OCI-LY7 (cell line): ENCODE measurements around the gene ZNF585A. TPM values are rescaled to one million over a fixed set of nuclear protein-coding genes. Genes with fewer than 3 reads are reported as not detected.
"Not testable (repeated sequence)": the region's sequence is repeated elsewhere in the genome, so short reads cannot be mapped to it uniquely, and the experiment has no call there.

Experiments
- BruUV-seq: library from RNA; stranded (reverse); fragments of 400-500 nt; replicated peaks from 2 replicates; lab custom pipeline; 2021; lab: Mats Ljungman, UMichigan
- CTCF ChIA-PET: fragments of 300-600 bp; sonication (Branson Sonifier 250); formaldehyde crosslinking; loops from one replicate; lab custom pipeline; 2022; ENCODE audit warnings: antibody characterized with exemption; ENCODE audit not compliant: unreplicated experiment; lab: Charles Lee
- POLR2A ChIA-PET: fragments of 300-600 bp; sonication (Branson Sonifier 250); formaldehyde crosslinking; loops from one replicate; lab custom pipeline; 2022; ENCODE audit warnings: antibody characterized with exemption; lab: Charles Lee
- DNase-seq: peaks from one replicate; pipeline ENCODE4 v3.0.0-alpha.2; 2015; ENCODE audit warnings: low spot score
- H2AFZ ChIP-seq: fragments of 200-600 bp; sonication (generic), shearing (Covaris generic); 2 replicates; pipeline ENCODE4 v1.6.1; 2014; ENCODE audit warnings: mild to moderate bottlenecking, antibody characterized with exemption, low read length, moderate library complexity
- H3K27ac ChIP-seq: fragments of 200-600 bp; sonication (generic); 2 replicates; pipeline ENCODE4 v1.5.1; 2014; ENCODE audit warnings: mixed run types, low read depth, mild to moderate bottlenecking, moderate library complexity, low read length, inconsistent platforms; ENCODE audit not compliant: poor library complexity, severe bottlenecking
- H3K36me3 ChIP-seq: fragments of 200-600 bp; sonication (generic); 2 replicates; pipeline ENCODE4 v1.6.1; 2014; ENCODE audit warnings: mild to moderate bottlenecking, antibody characterized with exemption, low read length, moderate library complexity, mixed read lengths; ENCODE audit not compliant: insufficient read depth
- H3K4me1 ChIP-seq: fragments of 200-600 bp; sonication (generic); 2 replicates; pipeline ENCODE4 v1.5.1; 2014; ENCODE audit warnings: mild to moderate bottlenecking, low read length; ENCODE audit not compliant: insufficient read depth, poor library complexity, severe bottlenecking
- H3K4me2 ChIP-seq: fragments of 200-600 bp; sonication (generic); 2 replicates; pipeline ENCODE4 v1.6.1; 2014; ENCODE audit warnings: mild to moderate bottlenecking, low read length
- H3K4me3 ChIP-seq: fragments of 200-600 bp; sonication (generic); 2 replicates; pipeline ENCODE4 v1.5.1; 2014; ENCODE audit warnings: mild to moderate bottlenecking, low read depth, low read length; ENCODE audit not compliant: poor library complexity, severe bottlenecking
- H3K79me2 ChIP-seq: fragments of 200-600 bp; sonication (generic); 2 replicates; pipeline ENCODE4 v1.6.1; 2016; ENCODE audit warnings: low read depth, mild to moderate bottlenecking, low read length, moderate library complexity, mixed read lengths; ENCODE audit not compliant: insufficient read depth
- H3K9me2 ChIP-seq: fragments of 200-600 bp; sonication (generic); 2 replicates; pipeline ENCODE4 v1.6.1; 2016; ENCODE audit warnings: mild to moderate bottlenecking, low read length, mixed read lengths; ENCODE audit not compliant: insufficient read depth
- H3K9me3 ChIP-seq: fragments of 200-600 bp; sonication (generic); 2 replicates; pipeline ENCODE4 v1.6.1; 2014; ENCODE audit warnings: mild to moderate bottlenecking, mixed run types, low read length, mixed read lengths
- H4K20me1 ChIP-seq: fragments of 200-600 bp; sonication (generic); 2 replicates; pipeline ENCODE4 v1.6.1; 2014; ENCODE audit warnings: mild to moderate bottlenecking, antibody characterized with exemption, low read length, moderate library complexity, mixed read lengths; ENCODE audit not compliant: insufficient read depth
- EZH2phosphoT487 ChIP-seq: fragments of 200-600 bp; sonication (generic); IDR thresholded peaks from 2 replicates; pipeline ENCODE4 v1.6.1; 2018; ENCODE audit warnings: low read depth, borderline replicate concordance, mild to moderate bottlenecking, mixed run types, antibody characterized with exemption, low read length, moderate library complexity, mixed read lengths
- intact Hi-C: fragments of 100-400 bp; cut with micrococcal nuclease; formaldehyde crosslinking; loops from one replicate; pipeline ENCODE4 v1.10.0; 2022; ENCODE audit not compliant: unreplicated experiment
- total RNA-seq, 2 experiments: library from RNA; depleted of rRNA in 1 of 2; stranded (reverse); fragments of >200 nt in 1 of 2; shearing (Covaris generic) in 1 of 2; gene quantifications; 2 replicates each; pipeline ENCODE4 v1.2.3, GENCODE V29; 2014 to 2022
- TF ChIP-seq, protein P1 (sequence below): fragments of 200-600 bp; sonication (generic); conservative IDR thresholded peaks from 2 replicates; pipeline ENCODE4 v1.5.1; 2014; ENCODE audit warnings: mild to moderate bottlenecking, antibody characterized with exemption, low read length, moderate library complexity, mixed read lengths

Gene ZNF585A
- total RNA-seq, 2 experiments from 2014 or later: 11.9 to 15.9 TPM

GRCh38 chr19:37136111-37136510, 36.4 kb downstream of the ZNF585A start:
- H4K20me1 ChIP-seq: no peaks in the 10 kb centered on the region
- POLR2A ChIA-PET: no interaction called here
- TF ChIP-seq, protein P1, sequence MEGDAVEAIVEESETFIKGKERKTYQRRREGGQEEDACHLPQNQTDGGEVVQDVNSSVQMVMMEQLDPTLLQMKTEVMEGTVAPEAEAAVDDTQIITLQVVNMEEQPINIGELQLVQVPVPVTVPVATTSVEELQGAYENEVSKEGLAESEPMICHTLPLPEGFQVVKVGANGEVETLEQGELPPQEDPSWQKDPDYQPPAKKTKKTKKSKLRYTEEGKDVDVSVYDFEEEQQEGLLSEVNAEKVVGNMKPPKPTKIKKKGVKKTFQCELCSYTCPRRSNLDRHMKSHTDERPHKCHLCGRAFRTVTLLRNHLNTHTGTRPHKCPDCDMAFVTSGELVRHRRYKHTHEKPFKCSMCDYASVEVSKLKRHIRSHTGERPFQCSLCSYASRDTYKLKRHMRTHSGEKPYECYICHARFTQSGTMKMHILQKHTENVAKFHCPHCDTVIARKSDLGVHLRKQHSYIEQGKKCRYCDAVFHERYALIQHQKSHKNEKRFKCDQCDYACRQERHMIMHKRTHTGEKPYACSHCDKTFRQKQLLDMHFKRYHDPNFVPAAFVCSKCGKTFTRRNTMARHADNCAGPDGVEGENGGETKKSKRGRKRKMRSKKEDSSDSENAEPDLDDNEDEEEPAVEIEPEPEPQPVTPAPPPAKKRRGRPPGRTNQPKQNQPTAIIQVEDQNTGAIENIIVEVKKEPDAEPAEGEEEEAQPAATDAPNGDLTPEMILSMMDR: no peak
- TF ChIP-seq EZH2phosphoT487: no peak
- no peak overlapping the region for H3K27ac ChIP-seq
- H3K79me2 ChIP-seq: no peaks in the 10 kb centered on the region
- intact Hi-C loops: no loop called here
- H3K9me2 ChIP-seq: no peaks in the 10 kb centered on the region
- H3K4me2 ChIP-seq: no peak overlapping the region
- no peaks in the 10 kb centered on the region for H3K4me1 ChIP-seq
- H2AFZ ChIP-seq: no peak overlapping the region
- no peak overlapping the region for H3K4me3 ChIP-seq
- peaks cover 34% of the 10 kb centered on the region for H3K9me3 ChIP-seq
- no TSS peak for BruUV-seq
- CTCF ChIA-PET: no interaction called here
- DNase-seq: no peak
- H3K36me3 ChIP-seq: no peaks in the 10 kb centered on the region

DNA sequence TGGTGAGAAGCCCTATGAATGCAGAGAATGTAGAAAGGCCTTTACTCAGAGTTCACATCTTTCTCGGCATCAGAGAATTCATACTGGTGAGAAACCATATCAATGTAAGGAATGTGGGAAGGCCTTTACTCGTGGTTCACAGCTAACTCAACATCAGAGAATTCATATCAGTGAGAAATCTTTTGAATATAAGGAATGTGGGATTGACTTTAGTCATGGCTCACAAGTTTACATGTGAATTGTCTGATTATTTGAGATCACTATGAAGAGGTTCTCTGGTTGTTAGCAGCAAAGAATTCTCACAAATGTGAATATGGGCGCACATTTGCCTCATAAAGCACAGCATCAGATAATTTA, 43.7 kb downstream of the ZNF585A start:
- BruUV-seq: no TSS peak
- Histone ChIP-seq H3K36me3 (peaks cover 45% of the 10 kb centered on the region), H3K27ac (no peak overlapping the region), H3K4me1 (no peaks in the 10 kb centered on the region), H3K4me3 (no peak overlapping the region), H3K79me2 (no peaks in the 10 kb centered on the region), H3K9me2 (no peaks in the 10 kb centered on the region), H2AFZ (no peak overlapping the region), H3K4me2 (no peak overlapping the region), H3K9me3 (peaks cover 77% of the 10 kb centered on the region), H4K20me1 (no peaks in the 10 kb centered on the region)
- no peak for DNase-seq
- ChIA-PET POLR2A (no interaction called here), CTCF (no interaction called here)
- TF ChIP-seq, protein P1: no peak
- intact Hi-C loops: no loop called here

GRCh38 chr19:37127999-37128820, 44.3 kb downstream of the ZNF585A start:
- Histone ChIP-seq H3K9me3 (peaks cover 76% of the 10 kb centered on the region), H3K27ac (no peak overlapping the region), H3K4me1 (no peaks in the 10 kb centered on the region), H3K36me3 (peaks cover 45% of the 10 kb centered on the region), H3K4me3 (no peak overlapping the region), H3K9me2 (no peaks in the 10 kb centered on the region), H4K20me1 (no peaks in the 10 kb centered on the region), H2AFZ (no peak overlapping the region), H3K79me2 (no peaks in the 10 kb centered on the region), H3K4me2 (no peak overlapping the region)
- TF ChIP-seq, protein P1: no peak
- TF ChIP-seq EZH2phosphoT487: no peak
- intact Hi-C loops: no loop called here
- ChIA-PET POLR2A (no interaction called here), CTCF (no interaction called here)
- no TSS peak for BruUV-seq
- DNase-seq: peak; percentile 5

DNA sequence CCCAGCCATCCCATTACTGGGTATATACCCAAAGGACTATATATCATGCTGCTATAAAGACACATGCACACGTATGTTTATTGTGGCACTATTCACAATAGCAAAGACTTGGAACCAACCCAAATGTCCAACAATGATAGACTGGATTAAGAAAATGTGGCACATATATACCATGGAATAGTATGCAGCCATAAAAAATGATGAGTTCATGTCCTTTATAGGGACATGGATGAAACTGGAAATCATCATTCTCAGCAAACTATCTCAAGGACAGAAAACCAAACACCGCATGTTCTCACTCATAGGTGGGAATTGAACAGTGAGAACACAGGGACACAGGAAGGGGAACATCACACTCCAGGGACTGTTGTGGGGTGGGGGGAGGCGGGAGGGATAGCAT, 50.4 kb downstream of the ZNF585A start:
- H3K27ac ChIP-seq, H3K9me2 ChIP-seq, H2AFZ ChIP-seq, DNase-seq, H3K4me1 ChIP-seq, BruUV-seq, intact Hi-C loops, H3K79me2 ChIP-seq, CTCF ChIA-PET, H4K20me1 ChIP-seq, H3K4me2 ChIP-seq, H3K4me3 ChIP-seq, POLR2A ChIA-PET: not testable (repeated sequence)
- Histone ChIP-seq H3K9me3 (peaks cover 36% of the 10 kb centered on the region), H3K36me3 (peaks cover 11% of the 10 kb centered on the region)
